HCT116 (cell line): Measurements from ENCODE around the gene CPS1. TPM values are rescaled to one million over a fixed set of nuclear protein-coding genes. Genes with fewer than 3 reads are reported as not detected.

ENCODE experiments used
- ATAC-seq: fragments of 200-7000 bp; cut with Tn5 transposase; 2 replicates; pipeline ENCODE4 v1.9.1; 2020; ENCODE audit warnings: mild to moderate bottlenecking, moderate library complexity
- BruUV-seq: library from RNA; stranded (reverse); fragments of 400-500 nt; replicated peaks from 2 replicates; lab custom pipeline; 2021; lab: Mats Ljungman, UMichigan
- CTCF ChIA-PET: fragments of 300-600 bp; sonication (Branson Sonifier 250); formaldehyde crosslinking; loops from one replicate; lab custom pipeline; 2021; ENCODE audit warnings: antibody characterized with exemption; lab: Charles Lee
- POLR2A ChIA-PET: fragments of 300-600, 350-600 bp; sonication (Branson Sonifier 250); formaldehyde crosslinking; loops from one replicate; lab custom pipeline; 2021; ENCODE audit warnings: antibody characterized with exemption; lab: Charles Lee
- RAD21 ChIA-PET, 2 experiments: fragments of 300-600 bp; sonication (Branson Sonifier 250); formaldehyde crosslinking; loops; one replicate each; lab custom pipeline; 2023; ENCODE audit warnings: low total read pairs in 2 of 2; ENCODE audit not compliant: uncharacterized antibody in 2 of 2, unreplicated experiment in 2 of 2, low non-redundant PET in 1 of 2; lab: Charles Lee
- DNase-seq: peaks from one replicate; pipeline ENCODE4 v3.0.0-alpha.2; 2010; ENCODE audit warnings: low read depth, low spot score
- H2AFZ ChIP-seq: fragments of 200-600 bp; shearing (Covaris generic), sonication (generic); 2 replicates; pipeline ENCODE4 v1.6.1; 2017; ENCODE audit warnings: low read depth, mixed run types, mixed read lengths, antibody characterized with exemption, low read length; ENCODE audit not compliant: poor library complexity, severe bottlenecking
- H3K27ac ChIP-seq: 2 replicates; pipeline ENCODE4 v1.5.1; 2012; ENCODE audit warnings: low read depth, low read length
- H3K27me3 ChIP-seq: fragments of 200-600 bp; sonication (generic); 2 replicates; pipeline ENCODE4 v1.6.1; 2016; ENCODE audit warnings: mixed run types, low read length, mixed read lengths; ENCODE audit not compliant: insufficient read depth
- H3K36me3 ChIP-seq, 2 experiments: fragments of 200-500 bp in 1 of 2; fragments of 200-600 bp in 1 of 2; sonication (Bioruptor generic) in 1 of 2; sonication (generic) in 1 of 2; 2 replicates each; pipeline versions ENCODE4 v1.5.1 to v1.6.1; 2014 to 2016; ENCODE audit warnings: low read length in 2 of 2, inconsistent platforms in 1 of 2, mixed read lengths in 1 of 2, mixed run types in 1 of 2; ENCODE audit not compliant: insufficient read depth in 2 of 2, control insufficient read depth in 1 of 2
- H3K4me1 ChIP-seq, 2 experiments: fragments of 200-600 bp in 1 of 2; sonication (generic) in 1 of 2; 2 replicates each; pipeline versions ENCODE4 v1.5.1 to v1.6.1; 2012 to 2017; ENCODE audit warnings: low read length in 2 of 2, inconsistent platforms in 1 of 2, mild to moderate bottlenecking in 1 of 2, mixed read lengths in 1 of 2, mixed run types in 1 of 2, moderate library complexity in 1 of 2; ENCODE audit not compliant: insufficient read depth in 2 of 2, control insufficient read depth in 1 of 2
- H3K4me2 ChIP-seq: fragments of 200-600 bp; sonication (generic); 2 replicates; pipeline ENCODE4 v1.6.1; 2017; ENCODE audit warnings: mixed run types, low read length, mixed read lengths
- H3K4me3 ChIP-seq, 2 experiments: fragments of 200-600 bp in 1 of 2; sonication (generic) in 1 of 2; replicated peaks in 1 of 2; 2 replicates each; pipeline ENCODE4 v1.5.1; 2011 to 2016; ENCODE audit warnings: low read length in 2 of 2, control low read depth in 1 of 2, low read depth in 1 of 2, mild to moderate bottlenecking in 1 of 2, mixed read lengths in 1 of 2, mixed run types in 1 of 2
- H3K79me2 ChIP-seq: fragments of 200-600 bp; sonication (generic); 2 replicates; pipeline ENCODE4 v1.6.1; 2017; ENCODE audit warnings: mild to moderate bottlenecking, mixed run types, low read length, moderate library complexity, mixed read lengths; ENCODE audit not compliant: insufficient read depth
- H3K9ac ChIP-seq: fragments of 200-600 bp; sonication (generic); 2 replicates; pipeline ENCODE4 v1.6.1; 2016; ENCODE audit warnings: low read length, mixed read lengths
- H3K9me2 ChIP-seq: fragments of 200-600 bp; sonication (generic), shearing (Covaris generic); 2 replicates; pipeline ENCODE4 v1.6.1; 2017; ENCODE audit warnings: mixed run types, mild to moderate bottlenecking, moderate library complexity; ENCODE audit not compliant: insufficient read depth
- H3K9me3 ChIP-seq, 2 experiments: fragments of 200-500 bp in 1 of 2; fragments of 200-600 bp in 1 of 2; sonication (Bioruptor generic) in 1 of 2; sonication (generic) in 1 of 2; 2 replicates each; pipeline ENCODE4 v1.6.1; 2014 to 2017; ENCODE audit warnings: low read length in 2 of 2, mixed read lengths in 2 of 2, inconsistent platforms in 1 of 2, low read depth in 1 of 2, mild to moderate bottlenecking in 1 of 2, mixed run types in 1 of 2, moderate library complexity in 1 of 2; ENCODE audit not compliant: control insufficient read depth in 1 of 2, insufficient read depth in 1 of 2
- H4K20me1 ChIP-seq: fragments of 200-600 bp; sonication (generic), shearing (Covaris generic); 2 replicates; pipeline ENCODE4 v1.6.1; 2017; ENCODE audit warnings: mixed run types, mild to moderate bottlenecking, moderate library complexity; ENCODE audit not compliant: insufficient read depth
- CBX3 ChIP-seq: IDR thresholded peaks from 2 replicates; pipeline ENCODE4 v1.6.1; 2012; ENCODE audit warnings: low read depth
- EZH2phosphoT487 ChIP-seq: fragments of 200-600 bp; IDR thresholded peaks from 2 replicates; pipeline ENCODE4 v1.6.1; 2018; ENCODE audit warnings: antibody characterized with exemption, borderline replicate concordance
- POLR2A ChIP-seq: IDR thresholded peaks from 2 replicates; pipeline ENCODE4 v1.7.0; 2011; ENCODE audit warnings: borderline replicate concordance; ENCODE audit not compliant: insufficient read depth, insufficient read length; ENCODE audit errors: extremely low read depth
- RAD21 ChIP-seq: IDR thresholded peaks from 2 replicates; pipeline ENCODE4 v1.6.1; 2012; ENCODE audit warnings: low read depth, mild to moderate bottlenecking
- TCF7L2 ChIP-seq: IDR thresholded peaks from 2 replicates; pipeline ENCODE4 v1.7.0; 2011; ENCODE audit warnings: borderline replicate concordance, inconsistent platforms; ENCODE audit not compliant: insufficient read depth, insufficient read length; ENCODE audit errors: extremely low read depth
- YY1 ChIP-seq: IDR thresholded peaks from 2 replicates; pipeline ENCODE4 v1.6.1; 2011; ENCODE audit warnings: low read length, low read depth, moderate library complexity, mild to moderate bottlenecking; ENCODE audit not compliant: insufficient replicate concordance; ENCODE audit errors: extremely low read depth
- intact Hi-C: fragments of 100-400 bp; cut with micrococcal nuclease; formaldehyde crosslinking; loops from 2 replicates; pipeline ENCODE4 v1.10.0; 2022
- total RNA-seq: library from RNA; stranded (reverse); gene quantifications from one replicate; pipeline ENCODE4 v1.2.1, GENCODE V29; 2021; ENCODE audit not compliant: unreplicated experiment
- TF ChIP-seq, protein P1 (sequence below), 3 experiments: fragments of 200-600 bp in 1 of 3; sonication (generic) in 1 of 3; IDR thresholded peaks in 2 of 3; conservative IDR thresholded peaks in 1 of 3; 2 replicates each; pipeline ENCODE4 v1.5.1; 2012 to 2017; ENCODE audit warnings: low read depth in 2 of 3, low read length in 2 of 3, antibody characterized with exemption in 1 of 3, borderline replicate concordance in 1 of 3, control low read depth in 1 of 3, mild to moderate bottlenecking in 1 of 3, mixed read lengths in 1 of 3, mixed run types in 1 of 3, moderate library complexity in 1 of 3; ENCODE audit not compliant: insufficient read depth in 1 of 3
- TF ChIP-seq, protein P2 (sequence below): IDR thresholded peaks from 2 replicates; pipeline ENCODE4 v1.6.1; 2012; ENCODE audit warnings: low read depth
- TF ChIP-seq, protein P3 (sequence below): IDR thresholded peaks from 2 replicates; pipeline ENCODE4 v1.6.1; 2012

The CPS1 gene
- total RNA-seq, 1 experiment from 2014 or later: 37.5 TPM

DNA sequence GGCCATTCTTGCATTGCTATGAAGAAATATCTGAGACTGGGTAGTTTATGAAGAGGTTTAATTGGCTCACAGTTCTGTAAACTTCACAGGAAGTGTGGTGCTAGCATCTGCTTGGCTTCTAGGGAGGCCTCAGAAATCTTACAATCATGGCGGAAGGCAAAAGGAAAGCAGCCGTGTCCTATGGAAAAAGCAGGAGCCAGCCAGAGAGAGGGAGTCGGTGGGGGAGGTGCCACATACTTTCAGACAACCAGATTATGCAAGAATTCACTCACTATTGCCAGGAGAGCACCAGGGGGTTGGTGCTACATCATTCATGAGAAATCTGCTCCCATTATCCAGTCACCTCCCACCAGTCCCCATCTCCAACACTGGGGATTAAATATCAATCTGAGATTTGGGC is 64.1 kb downstream of the CPS1 start (continued):
- TF ChIP-seq, protein P1, sequence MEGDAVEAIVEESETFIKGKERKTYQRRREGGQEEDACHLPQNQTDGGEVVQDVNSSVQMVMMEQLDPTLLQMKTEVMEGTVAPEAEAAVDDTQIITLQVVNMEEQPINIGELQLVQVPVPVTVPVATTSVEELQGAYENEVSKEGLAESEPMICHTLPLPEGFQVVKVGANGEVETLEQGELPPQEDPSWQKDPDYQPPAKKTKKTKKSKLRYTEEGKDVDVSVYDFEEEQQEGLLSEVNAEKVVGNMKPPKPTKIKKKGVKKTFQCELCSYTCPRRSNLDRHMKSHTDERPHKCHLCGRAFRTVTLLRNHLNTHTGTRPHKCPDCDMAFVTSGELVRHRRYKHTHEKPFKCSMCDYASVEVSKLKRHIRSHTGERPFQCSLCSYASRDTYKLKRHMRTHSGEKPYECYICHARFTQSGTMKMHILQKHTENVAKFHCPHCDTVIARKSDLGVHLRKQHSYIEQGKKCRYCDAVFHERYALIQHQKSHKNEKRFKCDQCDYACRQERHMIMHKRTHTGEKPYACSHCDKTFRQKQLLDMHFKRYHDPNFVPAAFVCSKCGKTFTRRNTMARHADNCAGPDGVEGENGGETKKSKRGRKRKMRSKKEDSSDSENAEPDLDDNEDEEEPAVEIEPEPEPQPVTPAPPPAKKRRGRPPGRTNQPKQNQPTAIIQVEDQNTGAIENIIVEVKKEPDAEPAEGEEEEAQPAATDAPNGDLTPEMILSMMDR (IDR thresholded peaks at IDR 0.05 in 2 of 3, conservative IDR thresholded peaks at IDR 0.05 in 1 of 3; ENCODE audit: borderline replicate concordance in 1 of 3, insufficient read depth in 1 of 3, low read depth in 2 of 3, low read length in 2 of 3): no peak
- TF ChIP-seq RAD21 (no peak), EZH2phosphoT487 (no peak), TCF7L2 (no peak), YY1 (no peak)

DNA sequence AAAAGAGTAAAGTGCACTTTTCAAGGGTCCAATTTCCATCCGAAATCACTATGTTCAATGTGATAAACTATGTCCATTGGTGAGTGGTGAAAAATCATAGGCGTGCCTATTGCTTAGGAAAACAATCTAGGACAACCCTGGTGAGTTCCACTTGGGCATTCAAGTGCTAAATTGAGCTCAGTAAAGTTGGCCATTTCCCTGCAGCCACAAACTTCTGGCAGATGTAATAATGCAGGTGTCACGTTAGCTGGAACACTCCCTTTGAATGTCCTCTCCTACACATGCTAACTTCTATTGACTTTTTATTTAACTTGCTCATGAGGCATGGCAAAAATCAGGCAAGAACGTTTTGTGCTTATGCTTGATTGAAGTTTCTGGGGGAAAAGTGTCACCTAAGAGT is 67.1 kb downstream of the CPS1 start:
- Histone ChIP-seq H3K9ac (no peak overlapping the region), H3K9me2 (no peaks in the 10 kb centered on the region), H3K9me3 (no peaks in the 10 kb centered on the region), H3K36me3 (no peaks in the 10 kb centered on the region), H3K27ac (no peak overlapping the region), H3K4me3 (no peak overlapping the region), H3K4me1 (no peaks in the 10 kb centered on the region; a peak in 1 of 4 replicates), H3K4me2 (no peak overlapping the region), H2AFZ (no peak overlapping the region), H4K20me1 (no peaks in the 10 kb centered on the region), H3K79me2 (no peaks in the 10 kb centered on the region), H3K27me3 (no peaks in the 10 kb centered on the region)
- intact Hi-C loops: no loop called here
- no peak for DNase-seq
- CTCF ChIA-PET: no interaction called here
- no TSS peak for BruUV-seq
- no peak for TF ChIP-seq POLR2A
- TF ChIP-seq, protein P2, sequence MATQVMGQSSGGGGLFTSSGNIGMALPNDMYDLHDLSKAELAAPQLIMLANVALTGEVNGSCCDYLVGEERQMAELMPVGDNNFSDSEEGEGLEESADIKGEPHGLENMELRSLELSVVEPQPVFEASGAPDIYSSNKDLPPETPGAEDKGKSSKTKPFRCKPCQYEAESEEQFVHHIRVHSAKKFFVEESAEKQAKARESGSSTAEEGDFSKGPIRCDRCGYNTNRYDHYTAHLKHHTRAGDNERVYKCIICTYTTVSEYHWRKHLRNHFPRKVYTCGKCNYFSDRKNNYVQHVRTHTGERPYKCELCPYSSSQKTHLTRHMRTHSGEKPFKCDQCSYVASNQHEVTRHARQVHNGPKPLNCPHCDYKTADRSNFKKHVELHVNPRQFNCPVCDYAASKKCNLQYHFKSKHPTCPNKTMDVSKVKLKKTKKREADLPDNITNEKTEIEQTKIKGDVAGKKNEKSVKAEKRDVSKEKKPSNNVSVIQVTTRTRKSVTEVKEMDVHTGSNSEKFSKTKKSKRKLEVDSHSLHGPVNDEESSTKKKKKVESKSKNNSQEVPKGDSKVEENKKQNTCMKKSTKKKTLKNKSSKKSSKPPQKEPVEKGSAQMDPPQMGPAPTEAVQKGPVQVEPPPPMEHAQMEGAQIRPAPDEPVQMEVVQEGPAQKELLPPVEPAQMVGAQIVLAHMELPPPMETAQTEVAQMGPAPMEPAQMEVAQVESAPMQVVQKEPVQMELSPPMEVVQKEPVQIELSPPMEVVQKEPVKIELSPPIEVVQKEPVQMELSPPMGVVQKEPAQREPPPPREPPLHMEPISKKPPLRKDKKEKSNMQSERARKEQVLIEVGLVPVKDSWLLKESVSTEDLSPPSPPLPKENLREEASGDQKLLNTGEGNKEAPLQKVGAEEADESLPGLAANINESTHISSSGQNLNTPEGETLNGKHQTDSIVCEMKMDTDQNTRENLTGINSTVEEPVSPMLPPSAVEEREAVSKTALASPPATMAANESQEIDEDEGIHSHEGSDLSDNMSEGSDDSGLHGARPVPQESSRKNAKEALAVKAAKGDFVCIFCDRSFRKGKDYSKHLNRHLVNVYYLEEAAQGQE: no peak
- TF ChIP-seq, protein P3, sequence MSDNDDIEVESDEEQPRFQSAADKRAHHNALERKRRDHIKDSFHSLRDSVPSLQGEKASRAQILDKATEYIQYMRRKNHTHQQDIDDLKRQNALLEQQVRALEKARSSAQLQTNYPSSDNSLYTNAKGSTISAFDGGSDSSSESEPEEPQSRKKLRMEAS: no peak
- no peak for TF ChIP-seq CBX3
- TF ChIP-seq EZH2phosphoT487: no peak
- ATAC-seq: no peak
- RAD21 ChIA-PET: no interaction called here
- POLR2A ChIA-PET: no interaction called here
